Right lobe of liver (tissue), 4 donors: Measurements from ENCODE around the gene HYAL1.
A peak's percentile ranks its signal among the peaks of the same experiment; 100 is the strongest.

ENCODE experiments used
- POLR2A ChIP-seq: fragments of 450-650 bp; IDR thresholded peaks from one replicate; pipeline ENCODE4 v1.6.1; 2017; ENCODE audit warnings: antibody characterized with exemption, mild to moderate bottlenecking
- TF ChIP-seq, protein P1 (sequence below), 4 donors: fragments of 200-600 bp in 3 of 4; fragments of 450-650 bp in 1 of 4; IDR thresholded peaks; one replicate each; pipeline versions ENCODE4 v1.5.1 to v1.8.0; 2016 to 2022; ENCODE audit warnings: antibody characterized with exemption in 4 of 4, mild to moderate bottlenecking in 2 of 4
- donor health status: DM: no; HTN: no; CAD: no.
- donor health status: DM: no; HTN: no; CAD: no.
- donor health status: DM: no; HTN: yes; CAD: no.

DNA sequence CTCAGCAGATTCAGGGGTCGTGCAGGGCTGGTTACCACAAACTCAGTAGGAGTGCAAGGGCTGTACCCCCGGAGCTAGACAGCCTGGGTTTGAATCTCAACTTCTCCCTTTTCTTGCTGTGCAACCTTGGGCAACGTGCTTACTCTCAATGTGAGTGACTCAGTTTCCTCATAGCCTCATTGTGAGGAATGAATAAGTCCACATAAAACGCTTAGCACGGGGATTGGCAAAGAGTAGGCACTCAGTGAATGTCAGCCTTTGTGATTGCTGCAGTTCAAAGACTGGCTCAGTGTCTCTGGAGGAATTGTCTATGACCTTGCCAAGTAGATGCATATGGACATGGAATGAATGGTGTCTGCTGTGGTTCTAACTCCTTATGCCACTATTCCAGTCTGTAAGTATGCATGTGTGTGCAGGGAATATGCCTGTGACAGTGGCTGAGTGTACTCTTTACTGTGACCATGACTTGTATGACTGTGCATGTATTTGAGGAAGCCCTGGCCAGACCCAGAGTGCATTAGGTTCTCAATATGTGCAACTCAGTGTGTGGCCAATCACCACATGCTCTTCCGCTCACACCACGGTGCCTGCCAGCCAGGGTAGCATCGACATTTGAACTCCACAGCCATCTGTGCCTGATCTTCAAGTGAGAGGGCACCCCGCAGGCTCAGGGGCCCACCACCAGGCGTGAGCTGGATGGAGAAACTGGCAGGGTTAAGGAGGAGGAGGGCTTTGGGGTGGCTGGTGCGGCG, 3.3 kb downstream of the HYAL1 start:
- TF ChIP-seq, protein P1, sequence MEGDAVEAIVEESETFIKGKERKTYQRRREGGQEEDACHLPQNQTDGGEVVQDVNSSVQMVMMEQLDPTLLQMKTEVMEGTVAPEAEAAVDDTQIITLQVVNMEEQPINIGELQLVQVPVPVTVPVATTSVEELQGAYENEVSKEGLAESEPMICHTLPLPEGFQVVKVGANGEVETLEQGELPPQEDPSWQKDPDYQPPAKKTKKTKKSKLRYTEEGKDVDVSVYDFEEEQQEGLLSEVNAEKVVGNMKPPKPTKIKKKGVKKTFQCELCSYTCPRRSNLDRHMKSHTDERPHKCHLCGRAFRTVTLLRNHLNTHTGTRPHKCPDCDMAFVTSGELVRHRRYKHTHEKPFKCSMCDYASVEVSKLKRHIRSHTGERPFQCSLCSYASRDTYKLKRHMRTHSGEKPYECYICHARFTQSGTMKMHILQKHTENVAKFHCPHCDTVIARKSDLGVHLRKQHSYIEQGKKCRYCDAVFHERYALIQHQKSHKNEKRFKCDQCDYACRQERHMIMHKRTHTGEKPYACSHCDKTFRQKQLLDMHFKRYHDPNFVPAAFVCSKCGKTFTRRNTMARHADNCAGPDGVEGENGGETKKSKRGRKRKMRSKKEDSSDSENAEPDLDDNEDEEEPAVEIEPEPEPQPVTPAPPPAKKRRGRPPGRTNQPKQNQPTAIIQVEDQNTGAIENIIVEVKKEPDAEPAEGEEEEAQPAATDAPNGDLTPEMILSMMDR (IDR thresholded peaks at IDR 0.05), result no peak
- TF ChIP-seq POLR2A, result peak; percentile 8
